ENCODE data around the gene TCF25. TPM values are rescaled to one million over a fixed set of nuclear protein-coding genes. Genes with fewer than 3 reads are reported as not detected.
"Not testable (repeated sequence)": the region's sequence is repeated elsewhere in the genome, so short reads cannot be mapped to it uniquely, and the experiment has no call there.

Gene TCF25
- total RNA-seq (ENCODE audit: low replicate concordance) = 163 and 417 TPM in 2 replicates

GRCh38 chr16:89873109-89873971 lies at the start of gene TCF25:
Gene TCF25 (plus strand): TSS chr16:89873592. CDS start chr16:89873668, 76 bp downstream.
- no peak for TF ChIP-seq CTCF (IDR thresholded peaks at IDR 0.05; ENCODE audit: insufficient read depth, low read length)
- DNase-seq (ENCODE audit: low read depth) = peak; percentile 82
- peak within 1 kb of the TSS; percentile 86 for H3K4me3 ChIP-seq (ENCODE audit: low read depth, low read length)

- not testable (repeated sequence) for H3K4me3 ChIP-seq (ENCODE audit: low read depth, low read length); DNase-seq (ENCODE audit: low read depth)
Observed at GRCh38 chr16:89823824-89824148, 49.6 kb upstream of the TCF25 start.

- no peak overlapping the region for H3K4me3 ChIP-seq (ENCODE audit: low read depth, low read length)
- DNase-seq (ENCODE audit: low read depth) = no peak
- no peak for TF ChIP-seq CTCF (IDR thresholded peaks at IDR 0.05; ENCODE audit: insufficient read depth, low read length)
Observed at GRCh38 chr16:89826531-89827382, 46.6 kb upstream of the TCF25 start.

- TF ChIP-seq CTCF (IDR thresholded peaks at IDR 0.05; ENCODE audit: insufficient read depth, low read length) = no peak
- peak; percentile 49 for DNase-seq (ENCODE audit: low read depth)
- H3K4me3 ChIP-seq (ENCODE audit: low read depth, low read length) = peak overlapping the region; percentile 65
Observed at GRCh38 chr16:89827383-89828198, 45.8 kb upstream of the TCF25 start.

GRCh38 chr16:89828199-89828869 lies 45.1 kb upstream of the TCF25 start, which contains the start of gene SPIRE2:
Gene SPIRE2 (plus strand): TSS chr16:89828475. CDS start chr16:89828551, 76 bp downstream.
- no peak for TF ChIP-seq CTCF (IDR thresholded peaks at IDR 0.05; ENCODE audit: insufficient read depth, low read length)
- peak within 1 kb of the TSS; percentile 65 for H3K4me3 ChIP-seq (ENCODE audit: low read depth, low read length)
- peak; percentile 63 for DNase-seq (ENCODE audit: low read depth)

GRCh38 chr16:89828870-89829629 lies 44.3 kb upstream of the TCF25 start:
- DNase-seq (ENCODE audit: low read depth) = no peak
- peak overlapping the region; percentile 61 for H3K4me3 ChIP-seq (ENCODE audit: low read depth, low read length)
- TF ChIP-seq CTCF (IDR thresholded peaks at IDR 0.05; ENCODE audit: insufficient read depth, low read length) = no peak

Measured in fibroblast of the aortic adventitia (primary cell).